T-helper 2 cell (primary cell): ENCODE measurements around the gene ABCG1.

Experiments used
- DNase-seq, 5 experiments: peaks; one replicate each; pipeline versions ENCODE4 v3.0.0 to v3.0.0-alpha.2; 2012 to 2022

ABCG1 gene

GRCh38 chr21:42331660-42332059 is 112.7 kb downstream of the ABCG1 start:
- no peak for DNase-seq

DNA sequence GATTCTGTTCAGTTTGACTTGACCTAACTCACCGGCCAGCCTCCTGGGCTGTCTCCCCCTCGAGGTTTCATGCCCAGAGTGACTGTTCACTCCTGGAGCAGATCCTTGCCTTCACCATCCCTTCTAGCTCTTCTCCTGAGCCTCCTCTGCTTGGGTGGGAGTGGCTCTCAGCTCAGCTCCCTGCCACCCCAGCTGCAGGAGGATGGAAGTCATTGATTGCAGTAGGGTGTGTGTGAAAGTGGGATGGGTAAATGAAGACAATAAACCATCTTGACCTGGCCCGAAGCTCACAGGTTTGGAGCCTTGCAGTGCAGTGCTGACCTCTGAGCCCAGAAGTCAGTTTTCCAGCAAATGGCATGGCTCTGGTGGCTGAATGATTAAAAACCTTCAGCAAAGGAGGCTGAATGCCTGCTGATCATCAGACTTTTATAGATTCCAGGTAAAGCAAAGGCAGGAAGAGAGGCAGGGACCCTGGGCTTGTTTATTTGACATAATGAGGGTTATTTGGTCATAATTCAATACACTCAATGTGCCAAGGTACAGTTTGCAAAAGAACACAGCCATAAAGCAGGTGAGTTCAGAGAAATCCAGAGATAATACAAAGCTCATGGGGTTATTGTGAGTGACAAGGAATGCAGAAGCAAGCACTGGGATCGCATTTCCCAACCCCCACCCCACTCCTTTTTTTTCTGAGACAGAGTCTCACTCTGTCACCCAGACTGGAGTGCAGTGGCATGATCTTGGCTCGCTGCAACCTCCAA is 113.8 kb downstream of the ABCG1 start:
- DNase-seq: no peak

DNA sequence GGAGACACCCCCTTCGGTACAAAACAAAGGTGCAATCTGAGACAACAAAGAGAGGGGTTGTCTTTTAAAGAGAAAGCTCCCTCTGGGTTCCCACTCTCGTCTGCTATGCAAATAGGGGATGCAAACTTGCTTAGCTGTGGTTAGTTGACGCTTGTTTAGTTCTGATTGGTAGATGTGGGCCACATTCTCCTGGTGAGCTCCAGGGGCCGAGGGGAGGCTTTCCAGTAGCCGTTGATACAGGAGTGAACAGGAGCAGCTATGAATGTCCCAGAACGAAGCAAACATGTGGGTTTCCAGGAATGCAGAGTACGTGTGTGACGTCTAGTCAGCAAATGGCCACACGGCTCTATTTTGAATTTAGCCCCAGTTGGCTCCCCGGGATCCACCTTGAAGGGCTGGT is 117.1 kb downstream of the ABCG1 start:
- no peak for DNase-seq

DNA sequence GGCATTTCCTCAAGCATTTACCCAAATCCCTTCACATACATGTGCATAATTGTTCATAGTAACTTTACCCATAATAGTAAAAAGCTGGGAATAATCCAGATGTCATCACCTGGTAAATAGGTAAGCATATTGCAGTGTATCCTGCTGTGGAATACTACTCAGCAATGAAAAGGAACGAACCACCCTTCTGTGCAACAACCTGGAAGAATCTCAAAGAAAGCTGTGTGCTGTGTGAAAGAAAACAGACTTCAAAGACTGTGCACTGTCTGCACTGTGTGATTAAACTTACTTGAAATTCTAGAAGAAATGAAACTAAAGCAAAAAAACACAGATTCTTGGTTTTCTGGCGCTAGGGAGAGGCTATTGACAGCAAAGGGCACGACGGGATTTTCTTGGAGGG is 118.3 kb downstream of the ABCG1 start:
- no peak for DNase-seq

GRCh38 chr21:42337830-42338728 is 119.1 kb downstream of the ABCG1 start:
- DNase-seq: peak; percentile 51 to 81 (median 73)

GRCh38 chr21:42338729-42339715 is 120.1 kb downstream of the ABCG1 start:
- peak in 1 of 5 experiments; percentile 82 for DNase-seq

DNA sequence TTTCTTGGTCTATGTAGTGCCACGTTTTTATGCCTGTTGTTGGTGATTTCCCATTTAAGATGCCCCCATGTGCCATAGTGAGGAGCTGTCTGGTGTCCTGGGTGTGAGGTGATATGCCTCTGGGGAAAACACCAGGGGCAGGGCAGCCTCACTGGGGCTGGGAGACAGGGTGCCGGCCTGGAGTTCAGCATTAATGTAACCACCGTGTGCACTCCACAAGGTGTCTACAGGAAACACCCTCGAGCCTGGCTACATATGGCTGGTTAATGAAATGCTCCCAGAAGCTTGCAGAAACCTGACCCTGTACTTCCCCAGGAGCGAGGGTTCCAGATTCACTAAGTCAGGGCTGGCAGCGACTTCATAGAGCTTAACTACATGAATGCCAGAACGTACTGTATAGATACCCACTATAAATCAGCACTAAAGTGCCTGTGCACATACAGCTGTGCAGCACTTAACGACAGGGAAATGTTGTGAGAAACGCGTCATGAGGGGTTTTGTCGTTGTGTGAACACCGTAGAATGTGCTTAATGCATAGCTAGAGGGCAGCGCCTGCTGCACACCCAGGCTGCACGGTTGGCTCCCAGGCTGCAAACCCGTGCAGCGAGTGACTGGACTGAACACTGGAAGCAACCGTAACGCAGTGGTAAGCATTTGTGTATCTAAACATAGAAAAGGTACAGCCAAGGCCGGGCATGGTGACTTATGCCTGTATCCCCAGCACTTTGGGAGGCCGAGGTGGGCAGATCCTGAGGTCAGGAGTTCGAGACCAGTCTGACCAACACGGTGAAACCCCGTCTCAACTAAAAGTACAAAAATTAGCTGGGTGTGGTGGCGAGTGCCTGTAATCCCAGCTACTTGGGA is 121.5 kb downstream of the ABCG1 start:
- no peak for DNase-seq

DNA sequence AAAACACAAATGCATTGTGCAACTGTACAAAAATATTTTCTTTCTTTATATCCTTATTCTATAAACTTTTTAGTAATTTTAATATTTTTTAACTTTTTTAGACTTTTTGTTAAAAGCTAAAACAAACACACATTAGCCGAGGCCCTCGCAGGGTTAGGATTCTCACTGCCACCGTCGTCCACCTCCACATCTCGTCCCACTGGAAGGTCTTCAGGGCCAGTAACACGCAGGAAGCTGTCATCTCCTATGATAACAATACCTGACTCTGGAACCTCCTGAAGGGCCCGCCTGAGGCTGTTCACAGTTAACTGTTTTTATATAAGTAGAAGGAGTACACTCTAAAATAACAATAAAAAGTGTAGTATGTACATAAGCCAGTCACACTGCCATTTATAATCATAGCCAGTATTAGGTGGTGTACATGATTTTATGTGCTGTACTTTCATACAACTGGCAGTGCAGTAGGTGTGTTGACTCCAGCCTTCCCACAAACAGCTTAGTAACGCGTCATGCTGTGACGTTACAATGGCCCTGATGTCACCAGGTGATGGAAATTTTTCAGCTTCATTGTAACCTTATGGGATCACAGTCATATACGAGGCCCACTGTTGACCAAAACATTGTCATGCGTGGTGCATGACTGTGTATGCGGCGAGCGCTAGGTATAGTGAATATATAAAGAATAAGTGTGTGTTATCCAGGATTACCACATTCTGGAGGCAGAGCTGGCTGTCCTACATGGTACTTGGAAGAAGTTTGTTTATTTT is 123.0 kb downstream of the ABCG1 start:
- DNase-seq: no peak

- DNase-seq: no peak
Observed at GRCh38 chr21:42343101-42343500, 124.2 kb downstream of the ABCG1 start.

DNA sequence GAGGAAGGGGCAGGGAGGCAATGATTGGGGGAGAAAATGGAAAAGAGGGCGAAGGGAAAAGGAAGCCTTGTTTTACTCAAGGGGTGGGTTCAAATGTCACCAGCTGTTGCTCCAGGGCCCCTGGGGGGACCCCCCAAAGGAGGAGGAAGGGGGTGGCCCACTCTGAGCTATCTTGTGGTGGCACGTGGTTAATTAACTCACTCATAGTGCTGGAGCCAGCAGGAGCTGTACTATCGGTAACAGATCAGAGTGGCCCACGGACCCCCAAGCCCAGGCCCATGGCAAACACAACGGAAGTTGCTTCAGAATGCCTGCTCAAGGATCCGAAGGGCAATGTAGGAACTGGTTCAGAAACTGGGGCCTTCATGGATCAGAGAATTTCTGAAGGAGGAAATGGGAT is 124.6 kb downstream of the ABCG1 start:
- no peak for DNase-seq

DNA sequence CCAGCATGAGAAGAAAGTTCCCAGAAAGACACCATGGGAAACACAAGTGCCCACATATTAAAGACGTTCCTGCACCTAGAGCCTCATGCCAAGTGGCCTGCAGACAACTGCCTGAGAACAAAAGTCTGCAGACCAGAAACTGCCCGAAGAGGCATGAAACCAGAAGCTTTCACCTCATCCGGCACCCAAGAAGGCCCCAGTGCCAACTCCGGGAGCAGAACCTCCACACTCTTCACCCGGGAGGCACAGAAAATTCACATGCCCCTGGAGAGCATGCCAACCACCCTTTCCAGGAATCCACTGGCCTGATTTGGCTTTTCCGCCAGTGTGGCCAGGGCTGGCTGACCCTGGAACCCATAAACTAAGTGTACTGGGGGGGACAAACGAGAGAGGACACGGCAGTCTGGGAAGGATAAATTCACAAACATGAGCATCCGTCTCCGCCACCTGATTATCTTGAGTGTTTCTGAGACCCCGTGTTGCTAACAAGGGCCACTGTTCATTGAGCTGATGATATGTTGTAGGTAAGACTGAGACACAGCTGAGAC is 125.1 kb downstream of the ABCG1 start:
- no peak for DNase-seq

- DNase-seq: no peak
Observed at GRCh38 chr21:42344631-42345030, 125.7 kb downstream of the ABCG1 start.

DNA sequence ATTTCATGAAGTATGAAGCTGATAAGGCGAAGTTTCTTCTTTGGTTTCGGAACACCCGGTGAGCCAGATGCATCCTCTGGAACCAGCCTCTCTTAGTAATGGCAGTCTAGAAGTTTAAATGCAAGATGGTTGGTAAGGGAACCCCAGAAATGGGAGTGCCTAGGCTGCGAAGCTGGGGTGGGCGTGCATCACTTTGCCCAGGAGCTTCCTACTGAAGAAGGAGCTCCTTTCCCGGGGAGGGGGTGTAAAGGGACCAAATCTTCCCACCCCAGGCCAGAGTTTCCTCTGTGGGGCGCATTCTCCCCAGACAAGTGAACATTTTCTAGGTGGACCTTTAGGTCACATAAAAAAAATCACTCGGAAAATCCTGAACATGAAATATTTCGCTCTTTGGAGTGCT is 127.5 kb downstream of the ABCG1 start:
- no peak for DNase-seq
